ENCODE data around the gene UBASH3B.

UBASH3B gene

GRCh38 chr11:122746050-122746478 is 90.5 kb downstream of the UBASH3B start:
- no peak for TF ChIP-seq CTCF (IDR thresholded peaks at IDR 0.05; ENCODE audit: borderline replicate concordance, control extremely low read depth, extremely low read depth, insufficient read depth, missing control alignments)
- peak; percentile 84 for DNase-seq (ENCODE audit: low spot score)
- in situ Hi-C loops (cut with MboI; ENCODE audit: low sequenced_read_pairs, unreplicated experiment): no loop called here

- no peak for DNase-seq (ENCODE audit: low spot score)
- in situ Hi-C loops (cut with MboI; ENCODE audit: low sequenced_read_pairs, unreplicated experiment): no loop called here
- TF ChIP-seq CTCF (IDR thresholded peaks at IDR 0.05; ENCODE audit: borderline replicate concordance, control extremely low read depth, extremely low read depth, insufficient read depth, missing control alignments): no peak
Measured at GRCh38 chr11:122746611-122747244, 91.2 kb downstream of the UBASH3B start.

- in situ Hi-C loops (cut with MboI; ENCODE audit: low sequenced_read_pairs, unreplicated experiment): no loop called here
- no peak for TF ChIP-seq CTCF (IDR thresholded peaks at IDR 0.05; ENCODE audit: borderline replicate concordance, control extremely low read depth, extremely low read depth, insufficient read depth, missing control alignments)
- no peak for DNase-seq (ENCODE audit: low spot score)
Measured at GRCh38 chr11:122747351-122747781, 91.8 kb downstream of the UBASH3B start.

- no peak for TF ChIP-seq CTCF (IDR thresholded peaks at IDR 0.05; ENCODE audit: borderline replicate concordance, control extremely low read depth, extremely low read depth, insufficient read depth, missing control alignments)
- in situ Hi-C loops (cut with MboI; ENCODE audit: low sequenced_read_pairs, unreplicated experiment): no loop called here
- peak; percentile 76 for DNase-seq (ENCODE audit: low spot score)
Measured at GRCh38 chr11:122749005-122749687, 93.6 kb downstream of the UBASH3B start.

- in situ Hi-C loops (cut with MboI; ENCODE audit: low sequenced_read_pairs, unreplicated experiment): loop anchor here (10.0 kb wide), 1 partner anchor 115 kb away; no protein-coding TSS in a partner anchor
- DNase-seq (ENCODE audit: low spot score): no peak
Measured at GRCh38 chr11:122750049-122750448, 94.5 kb downstream of the UBASH3B start.

More at GRCh38 chr11:122750049-122750448, 94.5 kb downstream of the UBASH3B start:
- TF ChIP-seq CTCF (IDR thresholded peaks at IDR 0.05; ENCODE audit: borderline replicate concordance, control extremely low read depth, extremely low read depth, insufficient read depth, missing control alignments): no peak

Data from GM13976 (cell line).